Embryonic facial prominence (tissue), 1 donor: ENCODE data around the gene CFAP61.

Source experiments
- DNase-seq: peaks from one replicate; pipeline ENCODE4 v3.0.0-alpha.2; 2016; ENCODE audit errors: extremely low spot score

CFAP61 gene

DNA sequence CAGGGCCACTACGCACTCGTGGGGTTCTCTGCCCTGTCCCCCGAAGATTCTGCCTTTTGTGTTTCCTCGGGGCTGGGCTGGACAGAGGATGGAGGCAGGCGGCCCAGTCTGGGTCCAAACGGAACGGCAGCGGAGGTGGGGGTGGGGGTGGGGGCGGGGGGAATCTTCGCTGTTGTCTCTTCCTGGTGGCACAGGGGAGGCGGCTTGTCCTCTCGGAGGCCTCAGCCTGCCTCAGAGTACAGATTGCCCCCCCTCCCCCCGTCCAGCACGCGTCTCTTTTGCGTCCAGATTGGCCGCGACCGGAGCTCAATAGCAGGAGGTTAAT is 314.2 kb downstream of the CFAP61 start:
- DNase-seq, result no peak

DNA sequence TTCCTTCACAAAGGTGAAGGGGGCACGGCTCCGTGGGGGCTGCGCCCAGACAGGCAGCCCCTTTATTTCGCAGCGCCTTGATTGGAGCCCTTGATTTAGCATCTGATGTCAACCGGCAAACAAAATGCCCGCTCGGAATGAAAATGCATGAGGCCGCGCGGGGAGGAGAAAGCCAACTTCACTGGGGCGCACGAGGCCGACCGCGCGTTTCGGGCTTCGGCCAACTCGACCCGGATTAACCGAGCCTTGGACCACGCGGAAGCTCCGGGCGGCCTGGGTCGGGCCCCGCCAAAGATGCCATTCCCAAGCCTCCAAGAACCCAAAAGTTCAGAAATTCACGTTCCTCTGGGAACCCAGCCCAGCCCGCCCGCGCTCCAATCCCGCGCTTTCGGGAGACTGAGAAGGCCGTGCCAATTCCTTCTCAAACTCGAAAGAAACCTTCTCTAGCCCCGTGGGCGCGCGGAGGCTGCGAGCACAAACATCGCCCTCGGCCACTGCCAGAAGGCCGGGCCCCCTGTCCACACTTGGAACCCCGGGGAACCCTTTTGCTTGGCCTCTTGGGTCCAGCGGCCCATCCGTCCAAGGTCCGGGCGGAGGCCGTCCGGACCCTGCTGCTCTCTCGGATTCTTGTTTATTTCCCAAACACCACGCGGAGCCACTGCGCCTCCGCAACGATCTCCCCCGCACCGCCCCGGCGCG is 314.7 kb downstream of the CFAP61 start:
- DNase-seq, result no peak

DNA sequence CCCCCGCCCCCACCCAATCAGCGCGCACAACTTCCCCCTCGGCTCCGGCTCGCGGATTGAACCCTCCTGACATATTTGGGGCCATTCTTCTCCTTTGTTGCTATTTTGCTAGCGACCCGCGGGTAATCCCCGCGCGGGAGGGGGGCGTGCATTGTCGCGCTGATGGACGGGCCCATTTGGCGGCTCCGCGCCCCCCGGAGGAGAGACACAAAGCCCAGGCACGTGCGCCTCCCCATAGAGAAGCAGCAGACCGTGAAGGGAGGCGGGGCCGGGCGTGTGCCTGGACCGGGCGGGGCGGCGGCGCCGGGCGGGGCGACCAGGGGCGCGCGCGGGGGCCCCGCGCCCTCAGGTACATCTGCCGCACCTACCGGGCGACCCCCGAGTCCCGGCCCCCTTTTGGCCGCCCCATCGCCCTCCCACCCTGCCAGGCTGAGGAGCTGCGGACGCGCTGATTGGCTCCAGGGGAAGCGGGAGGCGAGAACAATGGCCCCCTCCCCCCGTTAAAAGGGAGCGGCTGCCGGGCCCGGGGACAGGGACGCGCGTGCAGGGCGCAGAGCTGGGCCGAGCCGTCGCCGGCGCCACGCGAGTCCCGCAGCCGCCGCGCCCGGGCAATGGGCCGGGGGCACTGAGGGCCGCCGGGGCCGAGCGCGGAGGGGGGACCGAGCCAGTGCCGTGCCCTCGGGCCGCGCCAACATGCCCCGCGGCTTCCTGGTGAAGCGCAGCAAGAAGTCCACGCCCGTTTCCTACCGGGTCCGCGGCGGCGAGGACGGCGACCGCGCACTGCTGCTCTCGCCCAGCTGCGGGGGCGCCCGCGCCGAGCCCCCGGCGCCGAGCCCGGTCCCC is 315.5 kb downstream of the CFAP61 start, which contains the start of gene INSM1:
TSS of gene INSM1 (plus strand) at position 530 of the 843 bp plus-strand sequence. CDS start at position 694, 164 bp downstream.
- no peak for DNase-seq

DNA sequence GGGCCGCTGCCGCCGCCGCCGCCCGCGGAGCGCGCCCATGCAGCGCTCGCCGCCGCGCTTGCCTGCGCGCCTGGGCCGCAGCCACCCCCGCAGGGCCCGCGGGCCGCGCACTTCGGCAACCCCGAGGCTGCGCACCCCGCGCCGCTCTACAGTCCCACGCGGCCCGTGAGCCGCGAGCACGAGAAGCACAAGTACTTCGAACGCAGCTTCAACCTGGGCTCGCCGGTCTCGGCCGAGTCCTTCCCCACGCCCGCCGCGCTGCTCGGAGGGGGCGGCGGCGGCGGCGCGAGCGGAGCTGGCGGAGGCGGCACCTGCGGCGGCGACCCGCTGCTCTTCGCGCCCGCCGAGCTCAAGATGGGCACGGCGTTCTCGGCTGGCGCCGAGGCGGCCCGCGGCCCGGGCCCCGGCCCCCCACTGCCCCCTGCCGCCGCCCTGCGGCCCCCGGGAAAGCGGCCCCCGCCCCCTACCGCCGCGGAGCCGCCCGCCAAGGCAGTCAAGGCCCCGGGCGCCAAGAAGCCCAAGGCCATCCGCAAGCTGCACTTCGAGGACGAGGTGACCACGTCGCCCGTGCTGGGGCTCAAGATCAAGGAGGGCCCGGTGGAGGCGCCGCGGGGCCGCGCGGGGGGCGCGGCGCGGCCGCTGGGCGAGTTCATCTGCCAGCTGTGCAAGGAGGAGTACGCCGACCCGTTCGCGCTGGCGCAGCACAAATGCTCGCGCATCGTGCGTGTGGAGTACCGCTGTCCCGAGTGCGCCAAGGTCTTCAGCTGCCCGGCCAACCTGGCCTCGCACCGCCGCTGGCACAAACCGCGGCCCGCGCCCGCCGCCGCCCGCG is 316.3 kb downstream of the CFAP61 start:
- no peak for DNase-seq

DNA sequence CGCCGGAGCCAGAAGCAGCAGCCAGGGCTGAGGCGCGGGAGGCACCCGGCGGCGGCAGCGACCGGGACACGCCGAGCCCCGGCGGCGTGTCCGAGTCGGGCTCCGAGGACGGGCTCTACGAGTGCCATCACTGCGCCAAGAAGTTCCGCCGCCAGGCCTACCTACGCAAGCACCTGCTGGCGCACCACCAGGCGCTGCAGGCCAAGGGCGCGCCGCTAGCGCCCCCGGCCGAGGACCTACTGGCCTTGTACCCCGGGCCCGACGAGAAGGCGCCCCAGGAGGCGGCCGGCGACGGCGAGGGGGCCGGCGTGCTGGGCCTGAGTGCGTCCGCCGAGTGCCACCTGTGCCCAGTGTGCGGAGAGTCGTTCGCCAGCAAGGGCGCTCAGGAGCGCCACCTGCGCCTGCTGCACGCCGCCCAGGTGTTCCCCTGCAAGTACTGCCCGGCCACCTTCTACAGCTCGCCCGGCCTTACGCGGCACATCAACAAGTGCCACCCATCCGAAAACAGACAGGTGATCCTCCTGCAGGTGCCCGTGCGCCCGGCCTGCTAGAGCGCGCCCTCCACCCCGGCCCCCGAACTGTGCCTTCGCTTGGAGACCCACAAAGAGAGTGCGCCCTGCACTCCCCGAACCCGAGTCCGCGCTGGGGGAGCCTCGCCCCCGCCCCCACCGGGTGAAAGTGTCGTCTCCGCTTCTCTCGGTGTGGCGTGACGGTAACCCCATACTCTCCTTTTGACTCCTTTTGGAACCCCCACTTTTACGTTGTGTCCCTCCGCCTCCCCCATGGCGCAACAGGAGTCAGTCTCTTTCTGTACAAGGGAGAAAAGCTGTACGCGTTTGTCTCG is 317.1 kb downstream of the CFAP61 start:
- no peak for DNase-seq

DNA sequence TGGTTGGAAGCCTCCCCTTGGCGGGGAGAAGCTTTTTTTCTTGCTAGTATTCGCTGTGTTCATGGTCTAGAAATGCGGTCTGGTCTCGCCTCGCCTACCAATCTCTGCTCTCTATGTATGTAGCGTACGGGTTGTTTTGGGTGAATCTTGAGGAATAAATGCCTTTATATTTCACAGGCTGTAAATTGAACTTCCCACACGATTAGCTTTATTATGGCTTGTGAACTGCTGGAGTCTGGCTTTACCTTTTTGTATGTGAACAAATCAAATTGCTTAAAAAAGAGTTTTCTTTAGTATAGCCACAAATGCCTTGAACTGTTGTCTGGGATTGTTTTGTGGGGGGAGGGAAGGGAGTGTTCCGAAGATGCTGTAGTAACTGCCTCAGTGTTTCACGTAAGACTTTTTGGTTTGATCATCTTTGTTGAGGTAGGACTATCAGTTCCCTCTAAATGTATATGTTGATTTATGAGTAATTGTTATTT is 317.8 kb downstream of the CFAP61 start:
- DNase-seq, result no peak

DNA sequence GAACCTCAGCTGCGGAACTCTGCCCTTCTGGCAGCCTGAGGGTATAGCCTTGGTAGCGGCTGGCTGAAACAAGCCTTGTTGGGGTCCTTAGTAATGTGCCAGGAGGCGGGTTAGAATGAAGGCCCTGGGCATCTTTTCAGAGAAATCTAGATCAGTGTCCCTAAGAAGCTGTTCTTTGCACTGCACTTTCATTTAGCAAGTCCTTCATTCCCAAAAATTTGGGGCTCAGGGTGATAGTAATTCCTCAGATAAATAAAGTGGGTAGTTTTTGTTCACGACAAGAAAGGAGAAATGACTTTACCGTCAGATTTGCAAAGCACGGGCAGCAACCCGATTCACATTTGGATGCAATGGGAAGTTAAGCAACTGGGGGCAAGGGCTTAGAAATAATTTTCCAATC is 318.8 kb downstream of the CFAP61 start:
- DNase-seq, result no peak

DNA sequence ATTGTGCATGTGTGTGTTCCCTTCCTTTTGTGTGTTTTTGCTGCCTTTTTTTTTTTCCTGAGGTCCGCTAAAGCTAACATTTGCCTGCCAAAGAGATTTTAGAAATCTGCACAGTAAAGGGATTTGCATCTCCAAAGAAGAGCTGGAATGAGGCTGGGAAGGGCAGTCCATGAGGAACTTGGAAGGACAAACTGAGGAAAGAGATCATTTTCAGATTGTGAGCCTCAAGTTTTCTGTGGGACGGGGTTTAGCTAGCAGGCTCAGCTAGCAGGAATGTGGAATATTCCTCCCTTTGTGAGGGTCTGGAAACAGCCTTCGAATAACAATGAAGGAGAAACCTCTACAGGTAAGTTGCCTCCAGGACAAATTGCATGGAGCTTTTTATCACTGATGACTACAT is 319.3 kb downstream of the CFAP61 start:
- DNase-seq, result no peak

DNA sequence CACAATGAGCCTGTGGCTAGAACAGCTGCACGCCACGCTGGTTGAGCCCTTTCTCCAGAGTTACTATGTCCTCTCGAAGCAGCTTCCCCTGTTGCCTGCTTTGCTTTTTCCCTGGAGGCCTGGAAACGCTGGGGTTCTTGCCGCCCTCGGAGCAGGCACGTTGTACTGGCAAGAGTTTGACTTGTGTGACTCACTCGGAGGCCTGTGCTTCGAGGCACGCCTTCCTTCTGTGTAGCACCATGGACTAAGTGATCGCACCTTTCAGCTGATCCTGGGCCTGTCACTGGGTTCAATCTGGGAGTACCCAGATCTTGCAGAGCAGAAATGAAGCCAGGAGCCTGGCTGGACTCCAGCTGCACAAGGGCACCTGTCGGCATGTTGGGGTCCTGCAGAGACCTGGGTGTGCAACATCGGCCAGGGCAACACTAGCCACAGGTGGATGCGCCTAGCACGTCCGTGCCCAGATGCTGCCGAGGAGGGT is 320.8 kb downstream of the CFAP61 start:
- DNase-seq, result no peak

DNA sequence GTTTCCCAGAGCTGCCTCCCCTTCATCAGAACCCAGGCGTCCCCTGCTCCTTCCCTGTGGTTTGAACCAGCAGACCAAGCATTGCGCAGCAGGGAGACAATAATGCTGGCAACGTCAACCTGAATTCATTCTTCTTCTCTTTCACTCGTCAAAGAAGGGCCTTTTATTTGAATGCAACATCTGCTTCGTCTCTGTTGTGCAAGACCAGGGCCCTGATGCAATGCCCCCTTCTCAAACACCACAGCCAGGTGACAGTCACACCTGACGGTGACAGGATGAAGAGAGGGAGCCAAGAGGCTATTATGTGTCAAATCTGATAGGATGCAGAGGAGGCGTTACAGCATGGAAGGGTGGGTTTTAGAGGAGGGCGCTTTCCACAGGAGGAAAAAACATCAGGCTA is 323.5 kb downstream of the CFAP61 start:
- no peak for DNase-seq

DNA sequence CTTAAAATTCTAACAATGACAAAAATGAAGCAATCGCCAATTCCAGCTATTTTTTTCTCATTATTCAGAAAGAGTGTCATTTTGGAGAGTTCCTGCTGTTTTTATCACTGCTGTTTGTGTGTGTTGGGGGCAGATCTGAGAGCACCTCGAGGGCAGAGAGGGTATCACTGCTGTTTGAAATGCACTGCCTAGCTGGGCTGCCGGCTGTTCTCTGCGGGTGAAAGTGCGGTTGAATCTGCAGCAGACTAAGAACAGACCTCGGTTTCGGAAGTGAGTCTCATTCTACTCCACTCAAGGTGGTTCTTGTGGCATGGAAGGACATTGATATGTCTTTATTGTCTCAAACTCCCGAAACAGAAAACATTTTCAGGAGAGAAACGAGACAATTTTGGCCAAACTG is 333.9 kb downstream of the CFAP61 start:
- no peak for DNase-seq

DNA sequence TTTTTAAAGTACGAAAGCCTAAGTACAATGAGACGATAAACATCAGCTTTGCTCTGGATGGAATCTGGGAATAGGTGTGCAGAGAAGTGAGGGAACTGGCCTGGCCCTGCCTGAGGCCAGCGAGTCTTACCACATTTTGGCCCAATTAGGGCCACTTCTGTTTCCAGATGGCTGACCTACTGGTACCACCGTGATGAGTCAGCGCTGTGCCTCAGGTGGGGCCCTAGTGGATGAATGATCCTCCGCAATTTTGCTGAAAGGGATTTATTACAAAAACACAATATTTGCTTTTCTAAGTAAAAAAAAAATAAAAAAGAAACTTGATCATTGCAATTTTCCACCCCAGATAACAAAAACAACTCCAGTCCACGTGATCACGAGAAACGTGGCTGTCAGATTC is 338.1 kb downstream of the CFAP61 start:
- DNase-seq, result no peak

DNA sequence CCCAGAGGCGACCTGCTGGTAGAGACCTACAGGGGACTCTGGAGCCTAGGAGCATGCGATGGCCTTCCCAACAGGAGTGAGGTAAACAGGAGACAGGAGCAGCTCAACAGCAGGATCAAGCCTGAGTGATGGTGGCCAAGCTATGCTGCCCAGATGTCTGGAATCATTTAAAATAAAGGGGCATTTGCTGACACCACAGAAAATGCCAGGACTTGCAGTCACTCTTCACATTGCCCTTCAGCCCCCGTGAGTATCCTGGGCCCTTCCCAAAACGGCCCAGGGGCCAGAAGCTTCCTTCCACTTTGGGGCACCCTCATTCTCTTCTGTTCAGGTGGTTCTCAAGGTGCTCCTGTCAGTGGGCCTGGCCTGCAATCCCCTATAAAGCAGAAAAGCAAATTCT is 338.8 kb downstream of the CFAP61 start:
- no peak for DNase-seq

DNA sequence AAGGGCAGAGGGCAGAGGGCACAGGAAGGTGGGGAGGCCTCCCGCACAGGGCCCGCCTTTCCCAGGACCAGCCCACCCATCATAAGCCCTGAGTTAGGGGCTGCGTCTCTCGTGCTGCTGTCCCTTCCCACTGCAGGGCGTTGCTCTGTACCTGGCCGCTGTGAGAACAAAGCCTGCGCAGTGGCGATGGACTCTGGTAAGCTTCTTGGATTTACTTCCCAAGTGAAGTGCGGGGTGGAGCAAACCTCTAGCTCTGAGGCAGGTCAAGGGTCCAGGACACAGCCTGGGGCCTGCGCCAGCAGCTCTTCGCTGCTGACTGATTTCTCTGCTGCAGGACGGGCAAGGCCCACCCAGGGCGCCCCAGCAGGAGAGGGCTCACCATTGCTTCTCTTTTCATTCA is 339.4 kb downstream of the CFAP61 start:
- DNase-seq, result no peak

DNA sequence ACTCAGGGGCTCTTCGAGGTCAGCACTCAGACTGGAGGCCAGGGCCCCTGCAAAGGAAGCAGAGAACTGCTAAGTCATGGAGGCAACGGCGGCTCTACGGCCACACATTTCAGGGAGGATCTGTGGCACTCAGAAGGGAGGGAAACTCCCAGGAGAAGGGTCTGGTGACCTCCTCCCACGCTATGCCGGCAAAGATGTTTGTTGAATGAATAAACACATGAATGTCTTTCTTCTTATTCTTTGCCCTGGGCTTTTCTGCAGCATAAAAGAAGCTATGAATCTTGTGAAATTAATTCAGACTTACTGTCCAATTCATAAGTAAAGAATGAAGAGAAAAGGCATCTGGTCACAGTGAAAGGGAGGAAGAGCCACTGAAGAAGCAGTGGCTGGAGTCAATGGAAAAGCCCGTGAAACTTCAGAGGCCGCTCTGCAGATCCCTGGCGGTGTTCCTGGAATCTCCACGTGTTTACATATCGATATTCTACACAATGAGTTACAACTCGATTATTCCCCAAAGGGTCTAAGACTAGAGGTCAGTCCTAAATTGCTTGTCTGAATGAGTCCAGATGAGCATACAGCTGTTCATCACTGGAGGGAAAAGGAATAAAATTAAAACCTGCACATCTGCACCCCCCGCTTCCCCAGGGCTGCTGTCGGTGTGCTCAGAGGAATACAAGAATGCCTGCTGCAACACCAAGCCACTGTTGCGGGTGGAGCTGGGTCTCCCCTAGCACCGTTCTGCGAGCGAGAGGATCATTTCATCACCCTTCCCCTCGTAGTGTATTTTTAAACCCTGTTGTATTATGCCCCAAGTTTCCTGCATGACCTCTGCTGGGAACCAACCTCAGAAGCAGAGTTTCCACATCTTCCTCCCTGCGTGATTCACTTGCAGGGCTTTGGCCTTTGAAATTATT is 341.1 kb downstream of the CFAP61 start:
- no peak for DNase-seq

DNA sequence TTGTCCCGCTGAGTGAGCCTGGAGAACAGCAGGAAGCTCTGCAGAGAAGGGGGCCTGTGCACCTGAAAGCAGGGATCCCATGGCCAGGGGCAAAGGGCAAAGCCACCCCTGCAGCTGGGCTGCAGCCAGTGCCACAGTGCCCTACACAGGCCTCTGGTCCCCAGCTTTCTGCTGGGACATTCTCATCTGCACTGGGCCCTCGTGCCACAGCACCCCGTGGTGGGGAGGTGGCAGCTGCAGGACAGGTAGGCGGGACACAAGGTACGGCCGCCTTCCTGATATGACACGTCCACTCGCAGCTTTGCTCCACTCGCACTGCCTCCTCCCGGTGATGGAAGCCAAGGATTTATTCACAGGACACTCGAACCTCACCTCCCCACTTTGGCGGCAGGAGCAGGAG is 342.8 kb downstream of the CFAP61 start:
- DNase-seq, result no peak

DNA sequence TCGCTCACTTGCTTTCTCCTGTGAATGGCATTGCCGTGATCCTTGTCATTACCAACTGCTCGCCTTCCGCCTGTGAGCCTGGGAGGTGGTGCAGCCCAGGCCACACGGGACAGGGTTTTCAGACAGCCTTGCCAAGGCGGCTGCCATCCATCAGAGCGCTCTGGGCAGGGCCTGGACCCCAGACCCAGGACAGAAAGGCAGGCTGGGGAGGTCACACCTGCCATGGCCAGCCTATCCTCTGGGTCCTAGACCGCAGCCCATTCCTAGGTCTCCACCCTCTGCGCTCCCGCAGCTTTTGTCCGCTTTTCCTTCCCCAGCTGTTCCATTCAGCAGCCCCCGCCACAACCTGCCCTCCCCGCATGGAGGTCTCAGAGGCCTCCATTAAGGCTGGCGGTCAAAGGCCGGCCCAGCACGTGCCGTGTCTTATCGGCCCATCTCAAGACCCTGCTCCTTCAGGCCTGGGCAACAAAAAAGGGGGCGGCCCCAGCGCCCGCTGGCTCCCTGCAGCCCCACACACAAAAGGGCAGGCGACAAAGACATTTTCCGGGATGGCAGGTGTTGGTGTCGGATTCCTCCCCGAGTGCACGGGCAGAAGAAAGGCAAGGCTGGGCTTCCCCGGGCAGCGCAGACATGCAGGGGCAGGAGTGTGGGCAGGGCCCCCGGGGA is 343.7 kb downstream of the CFAP61 start:
- DNase-seq, result no peak

DNA sequence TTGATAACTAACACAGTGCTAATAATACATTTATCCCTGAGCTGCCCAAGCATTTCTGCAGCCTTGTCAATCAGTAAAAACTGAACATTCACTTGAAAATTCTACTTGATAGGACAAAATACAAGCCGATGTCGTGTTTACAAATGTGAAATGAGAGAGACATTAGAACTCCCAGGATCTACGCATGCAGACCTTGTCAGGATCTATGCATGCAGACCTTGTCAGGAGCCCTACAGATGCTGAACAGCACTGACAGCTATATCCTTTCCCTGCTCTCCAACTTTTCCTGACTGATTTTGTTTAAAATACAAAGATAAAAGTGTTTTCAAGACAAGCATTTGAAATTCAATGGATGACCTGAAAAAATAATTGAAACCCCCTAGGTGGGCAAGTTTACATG is 344.5 kb downstream of the CFAP61 start:
- DNase-seq, result no peak

DNA sequence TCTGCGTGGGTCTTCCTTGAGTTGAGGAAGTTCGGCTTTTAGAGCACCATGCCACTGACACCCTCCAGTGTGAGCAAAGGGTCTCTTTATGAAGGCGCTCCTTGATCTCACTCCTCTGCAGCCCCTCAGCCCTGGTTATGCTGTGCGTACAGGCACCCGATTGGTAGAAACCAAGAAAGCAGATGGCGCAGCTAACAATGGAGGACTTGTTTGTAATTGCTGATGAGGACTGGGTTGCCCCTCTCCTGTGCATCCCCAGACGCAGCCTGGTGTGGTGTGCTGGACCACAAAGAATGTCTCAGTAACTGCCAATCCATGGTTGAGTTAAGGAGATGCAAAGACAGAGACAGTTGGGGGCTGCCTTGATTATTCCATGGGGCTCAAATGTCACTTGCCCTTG is 345.8 kb downstream of the CFAP61 start:
- DNase-seq, result no peak
